HG02763 (cell line): ENCODE results near the gene AACS.
"Not testable (repeated sequence)": the region's sequence is repeated elsewhere in the genome, so short reads cannot be mapped to it uniquely, and the experiment has no call there.

ENCODE experiments used
- ATAC-seq: cut with Tn5 transposase; IDR thresholded peaks from one replicate; pipeline ENCODE4 v1.9.1; 2021; ENCODE audit warnings: mild to moderate bottlenecking, moderate library complexity; ENCODE audit not compliant: unreplicated experiment

The AACS gene

DNA sequence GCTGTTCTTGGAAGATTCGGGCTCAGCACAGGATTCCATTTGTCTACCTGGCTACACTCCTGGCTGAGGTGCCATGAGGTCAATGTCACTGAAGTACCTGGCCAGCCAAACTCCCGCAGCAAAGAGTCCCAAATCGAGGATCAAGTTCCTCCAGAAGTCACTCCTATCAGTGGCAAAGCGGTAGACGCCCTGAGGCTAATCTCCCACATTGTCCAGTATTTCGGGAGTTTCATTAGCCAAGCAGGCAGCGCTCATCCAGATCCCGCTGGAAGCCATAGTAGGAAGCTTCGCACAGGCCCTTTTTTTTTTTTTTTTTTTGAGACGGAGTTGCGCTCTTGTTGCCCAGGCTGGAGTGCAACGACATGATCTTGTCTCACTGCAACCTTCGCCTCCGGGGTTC is 8.9 kb upstream of the AACS start:
- ATAC-seq, result no peak

DNA sequence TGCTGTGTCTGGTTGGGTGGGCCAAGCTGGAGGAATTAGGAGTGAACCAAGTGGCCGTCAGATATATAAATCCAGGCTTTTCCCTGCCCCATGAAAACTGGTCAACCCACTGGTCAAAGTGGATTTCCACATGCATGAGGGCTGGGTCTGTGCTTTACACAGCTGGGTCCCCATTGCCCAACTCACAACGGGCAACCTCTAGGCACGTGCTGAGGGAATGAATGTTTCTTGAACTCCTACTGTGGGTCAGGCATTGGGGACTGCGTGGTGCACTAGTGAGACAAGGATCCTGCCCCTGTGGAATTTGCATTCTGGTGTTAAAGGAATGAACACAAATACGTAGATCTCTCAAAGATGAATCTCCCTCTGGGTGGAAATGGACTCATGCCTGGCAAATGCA is 7.5 kb upstream of the AACS start:
- no peak for ATAC-seq

DNA sequence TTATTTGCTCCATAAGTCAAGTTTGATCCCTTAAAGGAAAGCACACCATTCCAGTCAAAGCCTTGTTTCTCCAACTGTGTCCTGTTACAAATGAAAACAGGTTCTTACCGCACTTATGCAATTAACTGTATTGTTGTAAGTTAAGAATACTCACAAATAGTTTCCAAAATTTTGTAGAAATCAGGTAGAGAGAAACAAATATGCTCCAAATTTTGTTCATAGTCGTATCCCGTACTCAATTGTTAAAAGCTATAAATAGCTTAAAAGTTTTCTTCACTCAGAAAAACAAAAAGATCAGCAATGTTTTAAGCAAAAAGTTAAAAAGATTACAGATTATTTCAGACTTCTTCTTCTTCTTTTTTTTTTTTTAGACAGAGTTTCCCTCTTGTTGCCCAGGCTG is 4.0 kb upstream of the AACS start:
- ATAC-seq, result no peak

DNA sequence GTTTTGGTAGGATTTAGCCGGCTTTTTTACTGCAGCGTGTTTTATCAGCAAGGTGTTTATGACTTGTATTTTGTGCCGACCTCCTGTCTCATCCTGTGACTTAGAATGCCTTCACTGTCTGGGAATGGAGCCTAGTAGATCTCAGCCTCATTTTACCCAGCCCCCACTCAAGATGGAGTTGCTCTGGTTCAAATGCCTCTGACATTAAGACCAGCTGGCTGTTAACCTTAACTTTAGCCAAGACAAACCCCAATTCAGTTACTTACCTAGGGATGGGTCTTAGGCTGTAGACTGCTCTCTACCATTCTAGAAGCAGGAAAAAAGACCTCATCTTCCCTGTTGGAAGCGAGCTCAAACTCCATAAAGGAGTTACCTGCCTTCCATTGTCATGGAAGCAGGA is 1.7 kb upstream of the AACS start:
- not testable (repeated sequence) for ATAC-seq

DNA sequence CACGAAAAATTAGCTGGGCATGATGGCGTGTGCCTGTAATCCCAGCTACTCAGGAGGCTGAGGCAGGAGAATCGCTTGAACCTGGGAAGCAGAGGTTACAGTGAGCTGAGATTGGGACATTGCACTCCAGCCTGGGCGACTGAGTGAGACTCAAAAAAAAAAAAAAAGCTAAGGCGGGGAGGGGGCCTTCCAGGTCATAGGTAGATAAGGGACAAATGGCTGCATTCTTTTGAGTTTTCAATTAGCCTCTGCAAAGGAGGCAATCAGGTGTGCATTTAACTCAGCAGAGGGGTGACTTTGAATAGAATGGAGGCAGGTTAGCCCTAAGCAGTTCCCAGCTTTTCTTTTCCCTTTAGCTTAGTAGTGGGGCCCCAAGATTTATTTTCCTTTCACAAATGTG is 743 bp upstream of the AACS start:
- no peak for ATAC-seq

DNA sequence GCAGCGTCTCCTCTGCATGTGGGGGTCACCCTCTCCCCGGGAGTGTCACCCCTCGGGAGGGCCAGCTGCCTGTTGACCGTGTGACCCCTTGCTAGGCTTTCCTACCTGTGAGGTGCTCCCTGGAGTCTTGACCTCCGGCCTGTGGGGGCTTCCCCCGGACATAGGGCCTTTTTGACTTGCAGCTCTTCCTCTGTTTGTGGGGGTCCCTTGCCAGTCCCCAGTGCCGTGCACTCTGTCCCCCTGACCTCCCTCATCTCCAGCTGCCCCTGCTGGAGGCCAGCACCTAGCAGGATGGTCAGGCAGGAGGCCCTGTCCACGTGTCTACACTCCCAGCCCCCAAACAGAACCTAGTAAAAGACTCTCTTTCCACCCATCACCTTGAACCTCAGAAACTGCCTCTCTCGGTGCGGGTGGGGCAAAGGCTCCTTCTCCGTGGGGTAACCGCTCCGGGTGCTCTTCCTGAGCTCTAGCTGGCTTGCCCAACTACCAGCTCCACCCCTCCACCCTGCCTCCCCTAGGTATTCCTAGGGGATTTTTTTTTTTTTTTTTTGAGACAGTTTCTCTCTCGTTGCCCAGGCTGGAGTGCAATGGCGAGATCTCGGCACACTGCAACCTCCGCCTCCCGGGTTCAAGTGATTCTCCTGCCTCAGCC is 810 bp downstream of the AACS start:
- ATAC-seq, result no peak

DNA sequence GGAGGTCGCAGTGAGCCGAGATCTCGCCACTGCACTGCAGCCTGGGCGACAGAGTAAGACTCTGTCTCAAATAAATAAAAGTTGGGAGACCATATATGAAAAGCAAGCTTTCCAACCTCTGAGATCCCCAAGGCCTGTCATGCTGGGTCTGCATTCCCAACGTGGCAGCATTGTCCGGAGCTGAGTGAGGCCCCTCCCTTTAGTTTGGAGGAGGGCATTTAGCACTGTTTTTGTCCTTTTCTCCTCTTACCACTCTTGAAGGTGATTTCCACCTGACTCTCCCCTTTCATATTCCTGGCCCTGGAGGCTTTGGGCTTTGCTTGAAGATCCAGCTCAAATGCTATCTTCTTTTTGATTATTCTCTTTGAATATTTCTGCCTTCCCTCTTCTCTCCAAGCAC is 3.2 kb downstream of the AACS start:
- no peak for ATAC-seq

DNA sequence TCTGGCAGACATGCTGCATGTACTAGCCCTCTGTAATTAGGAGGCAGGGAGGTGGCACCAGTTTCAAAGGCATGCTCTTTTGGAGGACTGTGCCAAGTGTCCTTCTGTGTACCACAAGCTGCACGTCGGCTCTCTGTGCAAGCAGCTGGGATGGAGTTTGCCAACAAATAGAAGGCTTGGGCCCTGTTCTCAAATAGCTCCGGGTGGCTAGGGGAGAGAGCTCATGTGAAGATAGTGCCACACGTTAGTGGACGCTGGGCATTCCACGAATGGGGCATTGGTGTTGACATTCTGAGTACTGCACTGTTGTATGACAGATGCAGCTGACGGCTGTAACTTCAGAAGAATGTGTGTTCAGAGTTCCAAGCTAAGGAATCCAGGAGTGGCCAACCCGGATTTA is 4.4 kb downstream of the AACS start:
- ATAC-seq, result no peak

DNA sequence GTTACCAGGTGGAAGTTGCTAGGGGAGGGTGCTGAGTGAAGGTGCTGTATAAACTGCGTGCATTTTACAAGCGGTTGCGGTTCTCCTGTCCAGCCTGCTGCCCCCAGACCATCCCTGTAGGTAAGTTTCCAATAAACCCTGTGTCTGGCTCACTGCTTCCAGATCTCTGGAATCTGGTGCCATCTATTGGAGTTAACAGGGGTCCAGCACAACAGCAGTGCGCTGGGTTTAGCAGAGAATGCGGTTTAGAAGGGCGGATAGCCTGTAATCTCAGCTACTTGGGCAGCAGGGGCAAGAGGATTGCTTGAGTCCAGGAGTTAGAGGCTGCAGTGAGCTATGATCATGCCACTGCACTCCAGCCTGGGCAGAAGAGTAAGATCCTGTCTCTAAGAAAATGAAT is 4.9 kb downstream of the AACS start:
- no peak for ATAC-seq

DNA sequence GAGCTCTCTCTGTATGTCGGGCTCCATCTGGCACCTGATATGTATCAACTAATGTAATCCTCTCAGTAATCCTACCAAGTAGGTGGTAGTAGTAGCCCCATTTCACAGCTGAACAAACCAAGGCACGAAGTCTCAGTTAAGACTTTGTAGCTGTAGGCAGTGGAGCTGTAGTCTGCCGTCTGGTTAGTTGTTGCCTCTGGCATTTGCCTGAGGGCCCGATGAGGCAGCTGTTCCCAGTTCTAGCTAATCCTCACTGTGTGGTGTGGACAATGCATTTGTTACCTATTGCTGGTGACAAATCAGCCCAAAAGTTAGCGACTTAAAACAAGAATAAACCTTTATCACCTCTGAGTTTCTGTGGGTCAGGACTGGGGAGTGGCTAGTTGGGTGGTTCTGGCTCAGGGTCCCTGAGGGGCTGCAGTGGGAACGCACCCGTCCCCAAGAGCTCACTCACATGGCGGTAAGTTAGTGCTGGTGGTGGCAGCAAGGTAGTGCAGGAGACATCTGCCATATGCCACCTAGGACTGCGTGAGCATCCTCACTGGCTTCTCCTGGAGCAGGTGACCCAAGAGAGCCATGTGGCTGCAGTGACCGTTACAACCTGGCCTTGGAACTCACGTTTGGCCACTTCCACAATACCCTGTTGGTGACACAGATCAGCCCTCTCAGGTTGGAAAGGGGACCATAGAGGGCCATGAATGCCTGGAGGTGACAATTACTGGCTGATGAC is 5.6 kb downstream of the AACS start:
- ATAC-seq, result no peak

DNA sequence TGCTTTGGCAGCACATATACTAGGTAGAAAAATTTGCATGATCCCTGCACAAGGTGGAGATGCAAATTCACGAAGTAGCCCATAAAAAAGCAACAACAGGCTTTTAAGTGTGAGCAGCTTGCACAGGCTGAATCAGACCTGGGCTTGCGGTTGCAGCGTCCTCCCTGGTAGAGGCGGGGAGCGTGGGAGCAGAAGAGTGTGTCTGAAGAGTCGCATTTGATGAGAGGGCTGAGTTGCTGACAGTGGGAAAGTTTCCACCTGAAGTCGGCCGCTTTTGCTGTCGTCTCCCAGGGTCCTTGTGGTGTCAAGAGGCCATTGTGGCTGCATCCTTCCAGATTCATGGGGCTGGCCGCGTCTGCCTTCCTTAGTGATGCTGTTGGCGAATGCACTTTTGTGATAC is 6.2 kb downstream of the AACS start:
- no peak for ATAC-seq

DNA sequence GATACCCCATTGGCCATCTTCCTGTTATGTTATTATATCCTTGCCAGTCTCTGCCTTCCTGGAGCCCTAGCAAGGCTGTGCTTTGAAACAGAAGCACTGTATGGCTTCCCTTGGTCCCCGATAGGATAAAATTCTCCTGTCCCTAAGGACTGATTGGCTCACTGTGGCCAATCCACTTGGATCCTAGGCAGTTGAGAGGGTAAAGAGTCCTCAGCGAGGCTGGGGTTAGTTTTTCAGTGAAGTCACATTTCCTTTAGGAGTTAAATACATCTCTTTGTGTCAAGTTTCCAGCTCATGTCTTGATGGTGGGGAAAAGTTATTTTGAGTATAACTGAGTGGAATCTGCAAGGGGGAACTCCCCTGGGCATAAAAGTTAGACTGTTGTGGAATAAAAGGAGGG is 7.3 kb downstream of the AACS start:
- no peak for ATAC-seq

DNA sequence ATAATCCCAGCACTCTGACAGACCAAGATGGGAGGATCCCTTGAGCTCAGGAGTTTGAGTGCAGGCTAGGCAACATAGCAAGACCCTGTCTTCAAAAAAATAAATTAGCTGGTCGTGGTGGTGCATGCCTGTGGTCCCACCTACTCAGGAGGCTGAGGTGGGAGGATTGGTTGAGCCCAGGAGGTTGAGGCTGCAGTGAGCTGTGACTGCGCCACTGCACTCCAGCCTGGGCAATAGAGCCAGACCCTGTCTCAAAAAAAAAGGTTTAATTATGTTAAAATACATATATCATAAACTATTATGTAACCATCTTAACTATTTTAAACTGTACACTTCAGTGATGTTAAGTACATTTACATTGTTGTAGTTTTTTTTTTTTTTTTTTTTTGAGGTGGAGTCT is 9.1 kb downstream of the AACS start:
- ATAC-seq, result not testable (repeated sequence)

DNA sequence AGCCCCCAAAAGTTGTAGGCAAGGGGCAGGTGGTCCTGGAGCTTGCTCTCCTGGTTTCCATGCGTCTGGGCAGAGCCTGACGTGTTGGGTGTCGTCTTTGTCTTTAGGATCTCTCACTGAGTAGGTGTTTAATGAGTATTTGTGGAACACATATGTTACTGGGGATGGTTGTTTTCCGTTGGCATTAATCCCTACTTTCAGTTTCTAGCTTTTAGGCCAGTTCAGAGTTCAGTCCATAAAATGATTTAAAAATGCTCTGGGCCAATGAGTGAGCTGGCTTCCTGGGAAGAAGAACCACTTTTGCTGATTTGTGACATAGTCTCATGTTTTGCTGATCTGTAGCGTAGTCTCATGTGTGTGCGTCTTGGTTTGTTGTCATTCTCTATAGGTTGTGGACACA is 10.9 kb downstream of the AACS start:
- ATAC-seq, result no peak

DNA sequence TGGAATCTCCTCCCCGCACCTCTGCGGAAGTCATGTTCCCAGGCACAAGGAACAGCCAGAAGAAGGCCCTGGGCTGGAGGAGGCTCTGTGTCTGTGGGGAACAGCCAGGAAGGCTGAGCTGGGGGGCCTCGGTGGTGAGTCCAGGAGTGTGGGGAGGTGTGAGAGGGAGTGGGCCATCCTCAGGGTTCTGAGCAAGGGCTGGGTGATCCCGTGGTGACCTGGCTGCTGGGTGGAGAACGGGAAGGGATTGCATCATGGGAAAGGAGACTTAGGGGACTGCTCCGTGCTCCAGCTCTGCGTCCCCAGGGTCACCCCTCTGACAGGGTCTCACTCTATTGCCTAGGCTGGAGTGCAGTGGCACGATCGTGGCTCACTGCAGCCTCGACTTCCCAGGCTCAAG is 13.8 kb downstream of the AACS start:
- ATAC-seq, result no peak

DNA sequence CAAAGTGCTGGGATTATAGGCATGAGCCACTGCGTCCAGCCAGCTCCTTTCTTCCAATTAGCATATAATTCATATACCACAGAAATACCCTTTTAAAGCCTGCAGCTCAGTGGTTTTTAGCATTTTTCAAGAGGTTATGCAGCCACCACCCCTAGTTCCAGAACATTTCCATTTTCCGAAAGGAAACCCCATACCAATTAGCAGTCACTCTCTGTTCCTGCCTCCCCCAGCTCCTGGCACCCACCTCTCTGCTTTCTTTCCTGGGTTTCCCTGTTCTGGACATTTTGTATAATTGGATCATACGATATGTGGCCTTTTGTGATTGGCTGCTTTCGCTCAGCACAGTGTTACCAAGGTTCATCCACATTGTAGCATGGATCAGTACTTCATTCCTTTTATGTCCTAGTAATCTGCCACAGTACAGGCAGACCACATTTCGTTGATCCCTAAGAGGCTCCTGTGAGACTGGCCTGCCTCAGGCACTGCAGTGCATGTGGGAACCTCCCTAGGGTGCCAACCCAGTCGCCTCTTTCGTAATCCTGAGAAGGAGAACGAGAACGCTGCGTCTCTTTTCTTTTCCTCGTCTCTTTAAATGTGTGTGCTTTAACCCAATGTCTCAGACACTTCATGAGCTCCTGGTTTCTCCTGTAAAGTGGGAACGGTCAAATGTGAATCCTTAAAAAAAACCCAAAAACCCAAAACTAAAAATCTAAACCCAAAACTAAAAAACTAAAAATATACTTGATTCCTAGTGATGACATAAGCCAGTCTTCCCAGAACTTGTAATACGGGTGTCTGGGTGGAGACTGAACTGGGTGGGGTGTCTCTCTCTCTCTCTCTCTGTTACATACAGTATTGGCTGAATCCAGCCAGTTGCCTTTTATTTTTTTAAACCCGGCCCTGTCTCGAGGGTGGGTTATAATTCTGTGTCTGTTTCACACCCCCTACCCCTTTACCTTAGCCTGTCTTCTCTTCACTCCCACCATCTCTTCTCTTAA is 14.7 kb downstream of the AACS start:
- ATAC-seq, result no peak

DNA sequence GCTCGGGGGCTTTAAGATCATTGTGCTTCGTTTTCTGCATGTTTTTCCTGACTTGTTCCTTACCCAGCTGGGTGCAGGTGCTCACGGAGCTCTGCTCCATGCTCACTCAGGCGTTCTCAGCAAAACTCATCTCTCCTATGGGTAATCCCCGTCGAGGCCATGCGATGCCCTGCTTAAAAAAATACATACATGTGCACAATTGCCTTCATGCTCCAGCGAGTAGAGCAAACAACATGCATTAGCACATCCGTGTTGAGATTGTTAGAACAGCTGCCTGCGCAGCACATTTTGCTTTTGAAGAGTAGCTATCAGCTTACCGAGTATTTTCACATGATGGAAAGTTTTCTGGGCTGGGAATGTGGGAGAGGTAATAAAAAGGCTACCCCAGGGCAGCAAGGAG is 16.2 kb downstream of the AACS start:
- ATAC-seq, result no peak

DNA sequence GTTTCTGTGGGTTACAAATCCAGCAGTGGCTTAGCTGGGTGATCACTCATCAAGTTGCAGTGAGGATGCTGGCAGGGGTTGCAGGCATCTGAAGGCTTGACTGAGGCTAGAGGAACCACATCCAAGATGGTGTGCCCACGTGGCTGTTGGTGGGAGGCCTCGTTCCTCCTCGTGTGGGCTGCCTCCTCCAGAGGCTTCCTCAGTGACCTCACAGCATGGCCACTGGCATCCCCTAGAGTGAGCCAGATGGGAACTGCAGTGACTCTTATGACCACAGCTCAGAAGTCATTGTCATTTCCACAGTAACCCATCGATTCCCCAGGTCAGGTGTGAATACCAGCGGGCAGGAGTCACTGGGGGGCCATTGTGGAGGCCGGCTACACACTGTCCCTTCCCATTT is 17.8 kb downstream of the AACS start:
- ATAC-seq, result no peak

DNA sequence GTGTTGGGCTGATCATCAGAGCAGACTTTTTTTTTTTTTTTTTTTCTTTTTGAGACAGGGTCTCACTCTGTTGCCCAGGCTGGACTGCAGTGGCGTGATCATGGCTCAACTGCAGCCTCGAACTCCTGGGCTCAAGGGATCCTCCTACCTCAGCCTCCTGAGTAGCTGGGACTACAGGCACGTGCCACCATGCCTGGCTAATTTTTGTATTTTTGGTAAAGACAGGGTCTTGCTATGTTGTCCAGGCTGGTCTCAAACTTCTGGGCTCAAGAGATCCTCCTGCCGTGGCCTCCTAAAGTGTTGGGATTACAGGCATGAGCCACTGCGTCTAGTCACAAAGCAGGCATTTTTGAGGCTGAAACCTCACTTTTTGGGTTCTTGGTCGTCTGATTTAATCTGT is 23.0 kb downstream of the AACS start:
- ATAC-seq, result not testable (repeated sequence)

DNA sequence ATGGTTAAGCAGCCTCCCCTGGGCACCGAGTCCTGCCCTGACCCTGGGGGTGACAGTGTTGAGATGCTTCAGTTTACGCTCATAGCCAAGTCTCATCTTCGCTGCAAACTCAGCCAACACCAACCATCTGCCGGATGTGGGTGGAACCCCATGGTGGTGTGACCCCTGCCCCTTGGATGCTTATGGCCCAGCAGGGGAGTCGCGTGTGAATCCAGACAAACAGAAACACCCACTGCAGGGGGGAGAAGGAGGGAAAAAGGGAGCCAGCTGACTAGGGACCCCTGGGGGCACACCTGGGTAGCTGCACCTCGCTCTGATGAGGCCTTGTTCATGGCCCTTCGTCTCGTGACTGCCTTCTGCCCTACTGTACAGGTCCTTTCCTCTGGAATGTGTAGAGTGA is 23.8 kb downstream of the AACS start:
- no peak for ATAC-seq

DNA sequence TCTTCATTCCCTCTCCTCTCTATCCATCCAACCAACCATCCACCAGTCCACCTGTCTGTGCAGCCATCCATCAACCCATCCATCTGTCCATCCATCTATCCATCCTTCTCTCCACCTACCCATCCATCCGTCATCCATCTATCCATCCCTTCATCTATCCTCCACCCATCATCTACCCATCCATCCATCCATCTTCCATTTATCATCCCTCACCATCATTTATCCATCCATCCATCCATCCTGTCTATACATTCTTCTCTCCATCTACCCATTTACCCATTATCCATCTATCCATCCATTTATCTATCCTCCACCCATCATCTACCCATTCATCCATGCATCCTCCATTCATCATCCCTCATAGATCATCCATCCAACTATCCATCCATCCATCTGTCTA is 24.4 kb downstream of the AACS start:
- no peak for ATAC-seq

DNA sequence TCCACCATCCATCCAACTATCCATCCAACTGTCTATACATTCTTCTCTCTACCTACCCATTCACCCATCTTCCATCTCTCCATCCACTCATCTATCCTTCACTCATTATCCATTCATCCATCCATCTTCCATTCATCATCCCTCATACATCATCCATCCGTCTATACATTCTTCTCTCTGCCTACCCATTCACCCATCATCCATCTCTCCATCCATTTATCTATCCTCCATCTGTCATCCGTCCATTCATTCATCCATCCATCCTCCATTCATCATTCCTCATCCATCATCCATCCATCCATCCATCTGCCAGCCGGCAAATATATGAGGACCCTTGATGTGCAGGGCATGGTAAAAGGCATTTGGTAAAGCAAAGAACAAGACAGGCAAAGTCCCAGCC is 25.2 kb downstream of the AACS start:
- no peak for ATAC-seq
